Measurements from ENCODE around the gene PSMD13.

The PSMD13 gene

DNA sequence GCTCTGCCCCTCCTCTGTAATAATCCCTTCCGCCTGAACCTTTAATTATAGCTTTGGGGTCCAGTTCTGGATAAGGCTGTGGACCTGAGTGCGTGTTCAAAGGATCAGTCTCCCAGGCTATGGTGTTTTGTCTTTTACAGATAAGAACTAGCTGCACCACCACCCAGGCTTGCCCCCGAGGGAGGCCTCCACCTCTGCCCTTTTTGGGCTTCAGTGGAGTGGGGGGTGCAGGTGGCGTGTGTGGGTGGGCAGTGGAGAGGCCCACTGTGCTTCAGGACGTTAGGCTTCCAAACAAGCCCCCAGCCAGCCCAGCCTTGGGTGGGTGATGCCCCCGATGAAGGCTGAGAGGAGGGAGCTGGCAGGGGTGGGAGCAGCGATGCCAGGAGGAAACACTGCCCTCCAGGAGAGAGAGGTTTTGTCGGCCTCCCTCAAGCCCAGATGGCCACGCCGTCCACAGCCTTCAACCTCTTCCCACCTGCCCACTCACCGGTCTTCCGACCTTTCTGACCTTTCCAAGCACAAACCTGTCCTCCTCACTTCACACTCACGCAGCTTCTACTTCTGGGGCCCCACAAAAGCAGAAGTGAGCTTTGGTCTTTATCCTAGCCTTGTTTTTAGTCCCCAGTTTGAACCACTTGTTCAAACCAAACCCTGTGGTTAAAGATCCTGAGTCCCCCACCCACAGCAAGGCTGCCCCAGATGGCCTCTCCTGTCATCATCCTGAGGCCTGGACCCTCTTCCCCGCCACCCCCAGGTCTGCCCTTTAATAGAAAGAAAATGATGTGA lies 20.4 kb downstream of the PSMD13 start:
- Histone ChIP-seq H3K9ac (ENCODE audit: low read length) (no peak overlapping the region), H3K27me3 (ENCODE audit: low read length) (no peaks in the 10 kb centered on the region), H3K4me3 (ENCODE audit: insufficient read depth, low read length, poor library complexity, severe bottlenecking) (no peak overlapping the region), H3K27ac (ENCODE audit: low read depth, low read length) (no peak overlapping the region), H3K9me2 (replicated peaks; ENCODE audit: insufficient read depth, low read length) (no peaks in the 10 kb centered on the region), H3K79me2 (ENCODE audit: insufficient read depth, low read length) (no peaks in the 10 kb centered on the region), H3K9me3 (ENCODE audit: insufficient read depth, low read length) (no peaks in the 10 kb centered on the region), H3F3A (ENCODE audit: insufficient read depth) (peaks cover 6% of the 10 kb centered on the region; the same call in 1 of the 2 replicates), H3K4me2 (ENCODE audit: low read depth, low read length, poor library complexity, severe bottlenecking) (no peak overlapping the region), H4K20me1 (ENCODE audit: low read depth, low read length) (no peaks in the 10 kb centered on the region), H3K36me3 (ENCODE audit: low read length) (0 out of 2 replicates have a peak, but pooled peaks cover 2% of the 10 kb centered on the region), H2AFZ (ENCODE audit: low read depth, low read length, severe bottlenecking) (no peak overlapping the region)
- TF ChIP-seq, protein P1, sequence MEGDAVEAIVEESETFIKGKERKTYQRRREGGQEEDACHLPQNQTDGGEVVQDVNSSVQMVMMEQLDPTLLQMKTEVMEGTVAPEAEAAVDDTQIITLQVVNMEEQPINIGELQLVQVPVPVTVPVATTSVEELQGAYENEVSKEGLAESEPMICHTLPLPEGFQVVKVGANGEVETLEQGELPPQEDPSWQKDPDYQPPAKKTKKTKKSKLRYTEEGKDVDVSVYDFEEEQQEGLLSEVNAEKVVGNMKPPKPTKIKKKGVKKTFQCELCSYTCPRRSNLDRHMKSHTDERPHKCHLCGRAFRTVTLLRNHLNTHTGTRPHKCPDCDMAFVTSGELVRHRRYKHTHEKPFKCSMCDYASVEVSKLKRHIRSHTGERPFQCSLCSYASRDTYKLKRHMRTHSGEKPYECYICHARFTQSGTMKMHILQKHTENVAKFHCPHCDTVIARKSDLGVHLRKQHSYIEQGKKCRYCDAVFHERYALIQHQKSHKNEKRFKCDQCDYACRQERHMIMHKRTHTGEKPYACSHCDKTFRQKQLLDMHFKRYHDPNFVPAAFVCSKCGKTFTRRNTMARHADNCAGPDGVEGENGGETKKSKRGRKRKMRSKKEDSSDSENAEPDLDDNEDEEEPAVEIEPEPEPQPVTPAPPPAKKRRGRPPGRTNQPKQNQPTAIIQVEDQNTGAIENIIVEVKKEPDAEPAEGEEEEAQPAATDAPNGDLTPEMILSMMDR (IDR thresholded peaks at IDR 0.05; ENCODE audit: insufficient read depth, low read length, poor library complexity, severe bottlenecking): no peak
- TF ChIP-seq EZH2phosphoT487 (conservative IDR thresholded peaks at IDR 0.05; ENCODE audit: low read length): no peak

DNA sequence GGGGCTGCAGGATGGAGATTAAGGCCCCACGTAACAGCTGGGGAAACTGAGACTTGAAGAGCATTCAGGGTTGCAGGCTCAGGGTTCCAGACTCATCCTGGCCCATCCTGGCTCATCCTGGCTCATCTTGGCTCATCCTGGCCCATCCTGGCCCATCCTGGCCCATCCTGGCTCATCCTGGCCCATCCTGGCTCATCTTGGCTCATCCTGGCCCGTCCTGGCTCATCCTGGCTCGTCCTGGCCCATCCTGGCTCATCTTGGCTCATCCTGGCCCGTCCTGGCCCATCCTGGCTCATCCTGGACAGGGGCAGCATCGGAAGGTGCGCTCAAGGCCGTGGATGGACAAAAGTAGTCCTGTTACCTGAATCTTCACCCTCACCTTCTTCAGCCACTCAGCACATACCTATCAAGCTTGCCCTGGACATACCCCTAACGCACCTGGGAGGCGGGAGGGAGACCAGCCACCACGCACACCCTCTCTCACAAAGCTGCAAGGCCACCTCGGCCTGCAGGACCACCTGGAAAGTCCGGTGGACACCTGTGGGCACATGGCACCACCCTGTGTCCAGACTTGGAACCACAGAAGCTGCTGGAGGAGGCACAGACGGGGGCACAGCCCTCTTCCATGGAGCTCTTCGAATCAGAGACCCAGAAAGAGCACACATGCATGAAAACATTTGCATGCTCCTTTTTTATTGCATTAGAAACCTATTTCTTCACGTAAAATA lies 21.2 kb downstream of the PSMD13 start:
- H2AFZ ChIP-seq (ENCODE audit: low read depth, low read length, severe bottlenecking): no peak overlapping the region
- H3K9ac ChIP-seq (ENCODE audit: low read length): no peak overlapping the region
- H3F3A ChIP-seq (ENCODE audit: insufficient read depth): peaks cover 6% of the 10 kb centered on the region; the same call in 1 of the 2 replicates
- H3K9me3 ChIP-seq (ENCODE audit: insufficient read depth, low read length): no peaks in the 10 kb centered on the region
- no peak overlapping the region for H3K4me3 ChIP-seq (ENCODE audit: insufficient read depth, low read length, poor library complexity, severe bottlenecking)
- no peaks in the 10 kb centered on the region for H4K20me1 ChIP-seq (ENCODE audit: low read depth, low read length)
- no peaks in the 10 kb centered on the region for H3K79me2 ChIP-seq (ENCODE audit: insufficient read depth, low read length)
- no peak overlapping the region for H3K27ac ChIP-seq (ENCODE audit: low read depth, low read length)
- no peaks in the 10 kb centered on the region for H3K36me3 ChIP-seq (ENCODE audit: low read length)
- no peaks in the 10 kb centered on the region for H3K27me3 ChIP-seq (ENCODE audit: low read length)
- no peak overlapping the region for H3K4me2 ChIP-seq (ENCODE audit: low read depth, low read length, poor library complexity, severe bottlenecking)
- no peaks in the 10 kb centered on the region for H3K9me2 ChIP-seq (replicated peaks; ENCODE audit: insufficient read depth, low read length)
- TF ChIP-seq EZH2phosphoT487 (conservative IDR thresholded peaks at IDR 0.05; ENCODE audit: low read length): no peak
- TF ChIP-seq, protein P1 (IDR thresholded peaks at IDR 0.05; ENCODE audit: insufficient read depth, low read length, poor library complexity, severe bottlenecking): no peak

DNA sequence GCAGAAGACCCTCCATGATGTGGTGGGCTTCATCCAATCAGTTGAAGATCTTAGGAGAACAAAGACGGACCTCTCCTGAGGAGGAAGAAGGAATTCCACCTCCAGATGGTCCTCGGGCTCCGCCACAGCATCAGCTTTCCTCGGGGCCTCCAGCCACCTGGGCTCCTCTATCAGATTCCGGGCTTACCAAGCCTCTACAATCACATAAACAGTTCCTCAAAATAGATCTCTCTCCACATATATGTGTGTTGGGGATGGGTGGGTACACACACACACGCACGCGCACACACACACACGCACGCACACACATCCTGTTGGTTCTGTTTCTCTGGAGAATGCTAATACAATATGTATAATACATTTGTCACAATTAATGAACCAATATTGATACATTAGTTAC lies 22.6 kb downstream of the PSMD13 start:
- no peaks in the 10 kb centered on the region for H3K9me2 ChIP-seq (replicated peaks; ENCODE audit: insufficient read depth, low read length)
- no peaks in the 10 kb centered on the region for H3K79me2 ChIP-seq (ENCODE audit: insufficient read depth, low read length)
- H3K4me3 ChIP-seq (ENCODE audit: insufficient read depth, low read length, poor library complexity, severe bottlenecking): no peak overlapping the region
- no peaks in the 10 kb centered on the region for H3K9me3 ChIP-seq (ENCODE audit: insufficient read depth, low read length)
- no peak overlapping the region for H2AFZ ChIP-seq (ENCODE audit: low read depth, low read length, severe bottlenecking)
- peaks cover 10% of the 10 kb centered on the region for H3F3A ChIP-seq (ENCODE audit: insufficient read depth)
- H3K27me3 ChIP-seq (ENCODE audit: low read length): no peaks in the 10 kb centered on the region
- TF ChIP-seq EZH2phosphoT487 (conservative IDR thresholded peaks at IDR 0.05; ENCODE audit: low read length): no peak
- TF ChIP-seq, protein P1 (IDR thresholded peaks at IDR 0.05; ENCODE audit: insufficient read depth, low read length, poor library complexity, severe bottlenecking): no peak
- no peak overlapping the region for H3K9ac ChIP-seq (ENCODE audit: low read length)
- H4K20me1 ChIP-seq (ENCODE audit: low read depth, low read length): no peaks in the 10 kb centered on the region
- H3K36me3 ChIP-seq (ENCODE audit: low read length): no peaks in the 10 kb centered on the region
- no peak overlapping the region for H3K4me2 ChIP-seq (ENCODE audit: low read depth, low read length, poor library complexity, severe bottlenecking)
- no peak overlapping the region for H3K27ac ChIP-seq (ENCODE audit: low read depth, low read length)
